Coronary artery (tissue), 2 donors: ENCODE data around the gene RBM48.

Experiments used
- DNase-seq: peaks from one replicate; pipeline ENCODE4 v3.0.0-alpha.2; 2017; ENCODE audit warnings: low spot score
- H3K27ac ChIP-seq, 2 donors: fragments of 200-600 bp; sonication (generic); one replicate each; pipeline ENCODE4 v1.5.1; 2016 to 2019
- H3K4me3 ChIP-seq: fragments of 200-600 bp; sonication (generic); 2 replicates; pipeline ENCODE4 v1.5.1; 2016; ENCODE audit warnings: mild to moderate bottlenecking, moderate library complexity
- TF ChIP-seq, protein P1 (sequence below): fragments of 200-600 bp; sonication (generic); IDR thresholded peaks from one replicate; pipeline ENCODE4 v1.5.1; 2019; ENCODE audit warnings: antibody characterized with exemption

RBM48 gene

DNA sequence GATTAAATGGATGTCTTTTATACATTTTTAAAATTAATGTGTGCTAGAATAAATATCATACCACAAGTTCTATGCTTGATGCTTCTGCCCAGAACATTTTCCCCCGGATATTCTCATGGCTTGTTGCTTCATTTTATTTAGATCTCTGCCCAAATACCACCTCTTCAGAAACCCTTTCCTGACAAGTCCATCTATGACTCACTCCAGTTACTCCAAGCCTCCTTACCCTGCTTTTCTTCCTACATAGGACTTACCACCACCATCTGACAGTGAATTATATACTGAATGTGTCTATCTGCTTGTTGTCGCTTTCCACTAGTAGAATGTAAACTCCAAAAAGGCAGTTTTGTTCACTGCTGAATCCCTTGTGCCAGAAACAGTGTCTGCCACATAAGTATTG lies 31.7 kb upstream of the RBM48 start:
- H3K27ac ChIP-seq: no peak overlapping the region
- TF ChIP-seq, protein P1, sequence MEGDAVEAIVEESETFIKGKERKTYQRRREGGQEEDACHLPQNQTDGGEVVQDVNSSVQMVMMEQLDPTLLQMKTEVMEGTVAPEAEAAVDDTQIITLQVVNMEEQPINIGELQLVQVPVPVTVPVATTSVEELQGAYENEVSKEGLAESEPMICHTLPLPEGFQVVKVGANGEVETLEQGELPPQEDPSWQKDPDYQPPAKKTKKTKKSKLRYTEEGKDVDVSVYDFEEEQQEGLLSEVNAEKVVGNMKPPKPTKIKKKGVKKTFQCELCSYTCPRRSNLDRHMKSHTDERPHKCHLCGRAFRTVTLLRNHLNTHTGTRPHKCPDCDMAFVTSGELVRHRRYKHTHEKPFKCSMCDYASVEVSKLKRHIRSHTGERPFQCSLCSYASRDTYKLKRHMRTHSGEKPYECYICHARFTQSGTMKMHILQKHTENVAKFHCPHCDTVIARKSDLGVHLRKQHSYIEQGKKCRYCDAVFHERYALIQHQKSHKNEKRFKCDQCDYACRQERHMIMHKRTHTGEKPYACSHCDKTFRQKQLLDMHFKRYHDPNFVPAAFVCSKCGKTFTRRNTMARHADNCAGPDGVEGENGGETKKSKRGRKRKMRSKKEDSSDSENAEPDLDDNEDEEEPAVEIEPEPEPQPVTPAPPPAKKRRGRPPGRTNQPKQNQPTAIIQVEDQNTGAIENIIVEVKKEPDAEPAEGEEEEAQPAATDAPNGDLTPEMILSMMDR: no peak
- no peak overlapping the region for H3K4me3 ChIP-seq
- DNase-seq: no peak

DNA sequence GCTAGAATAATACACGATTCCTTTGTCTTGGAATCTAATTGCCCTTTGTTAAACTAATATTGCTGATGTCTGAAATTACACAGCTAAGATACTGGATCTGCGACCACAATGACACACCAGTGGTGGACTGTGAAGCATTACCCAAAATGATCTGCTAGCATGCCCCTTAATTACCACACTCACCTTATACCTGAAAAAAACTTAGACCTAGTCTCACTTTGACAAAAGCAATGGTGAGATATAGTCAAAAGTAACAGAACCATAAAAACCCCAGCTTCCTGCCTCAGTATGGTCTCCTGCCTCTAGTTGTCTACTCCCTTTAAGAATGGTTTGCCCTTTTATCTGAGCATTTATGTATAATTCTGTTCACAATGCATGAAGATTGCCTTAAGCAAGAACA lies 30.0 kb upstream of the RBM48 start:
- Histone ChIP-seq H3K4me3 (no peak overlapping the region), H3K27ac (no peak overlapping the region)
- DNase-seq: no peak
- TF ChIP-seq, protein P1: no peak

DNA sequence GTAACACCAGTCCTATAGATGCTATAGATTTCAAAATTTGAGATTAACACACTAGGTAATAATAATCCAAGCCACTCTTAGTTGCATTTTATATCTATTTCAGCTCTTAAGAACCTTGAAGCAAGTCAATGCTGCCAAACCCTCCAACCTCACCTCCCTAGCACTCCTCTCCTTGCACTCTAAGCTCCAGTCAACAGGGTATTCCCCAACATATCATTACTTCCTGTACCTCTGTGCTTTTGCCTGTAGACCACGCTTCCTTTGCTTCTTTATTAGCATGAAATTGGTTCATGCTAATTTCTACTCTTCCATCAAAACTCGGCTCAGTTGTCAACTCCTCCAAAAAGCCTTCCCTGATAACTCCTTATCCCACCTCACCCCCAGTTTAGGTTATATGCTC lies 24.8 kb upstream of the RBM48 start:
- TF ChIP-seq, protein P1: no peak
- Histone ChIP-seq H3K27ac (no peak overlapping the region), H3K4me3 (no peak overlapping the region)
- DNase-seq: no peak

DNA sequence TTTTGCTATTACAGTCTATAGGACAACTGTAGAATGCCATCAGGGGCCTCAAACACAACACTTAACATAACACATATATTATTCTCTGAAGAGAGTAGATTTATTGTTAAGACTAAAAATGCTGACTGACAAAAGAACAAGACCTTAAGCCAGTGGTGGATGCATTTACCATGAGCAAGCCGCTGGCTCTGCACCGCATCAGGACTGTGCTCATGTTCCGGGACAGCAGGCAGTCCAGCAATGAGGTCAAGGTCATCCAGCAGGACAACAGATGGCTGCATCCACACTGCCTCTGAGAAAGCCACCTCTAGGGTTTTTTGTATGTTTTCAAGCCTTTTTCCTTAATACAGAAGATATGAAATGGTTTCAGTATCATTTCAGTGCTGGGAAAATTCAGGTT lies 24.0 kb upstream of the RBM48 start:
- Histone ChIP-seq H3K27ac (no peak overlapping the region), H3K4me3 (no peak overlapping the region)
- DNase-seq: no peak
- TF ChIP-seq, protein P1: no peak

DNA sequence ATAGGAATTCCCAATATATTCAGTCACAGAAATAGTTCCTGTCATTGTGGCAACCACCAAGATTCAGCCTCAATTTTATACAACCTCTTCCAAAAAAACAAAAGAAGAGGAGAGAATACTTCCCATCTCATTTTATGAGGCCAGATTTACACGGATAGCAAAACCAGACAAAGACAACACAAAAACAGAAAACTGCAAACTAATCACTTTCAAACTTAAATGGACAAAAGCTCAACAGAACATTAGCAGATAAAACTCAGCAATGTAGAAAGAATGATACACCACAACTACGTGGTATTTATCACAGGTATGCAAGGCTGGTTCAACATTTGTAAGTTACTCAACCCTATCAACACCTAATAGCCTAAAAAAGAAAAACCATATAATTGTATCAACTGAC lies 22.2 kb upstream of the RBM48 start:
- DNase-seq: no peak
- TF ChIP-seq, protein P1: no peak
- Histone ChIP-seq H3K27ac (no peak overlapping the region), H3K4me3 (no peak overlapping the region)

DNA sequence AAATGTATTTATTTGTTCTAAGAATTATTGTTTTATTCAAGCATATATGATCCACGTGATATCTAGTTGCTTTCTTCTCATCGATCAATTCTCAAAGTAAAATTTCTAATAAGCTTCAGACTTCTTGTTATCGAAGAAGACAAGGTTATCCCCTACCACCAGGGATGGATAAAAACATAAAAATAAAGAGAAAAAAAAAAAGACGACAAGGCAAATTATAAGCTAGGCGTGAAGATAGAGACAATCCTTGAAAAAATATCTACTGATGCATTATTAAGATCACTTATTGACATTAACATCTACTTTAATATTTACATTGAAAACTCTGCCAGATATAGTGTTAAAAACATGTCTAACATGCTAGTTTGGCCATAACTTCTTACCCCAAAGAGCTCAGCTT lies 19.6 kb upstream of the RBM48 start:
- Histone ChIP-seq H3K27ac (no peak overlapping the region), H3K4me3 (no peak overlapping the region)
- no peak for DNase-seq
- TF ChIP-seq, protein P1: no peak

DNA sequence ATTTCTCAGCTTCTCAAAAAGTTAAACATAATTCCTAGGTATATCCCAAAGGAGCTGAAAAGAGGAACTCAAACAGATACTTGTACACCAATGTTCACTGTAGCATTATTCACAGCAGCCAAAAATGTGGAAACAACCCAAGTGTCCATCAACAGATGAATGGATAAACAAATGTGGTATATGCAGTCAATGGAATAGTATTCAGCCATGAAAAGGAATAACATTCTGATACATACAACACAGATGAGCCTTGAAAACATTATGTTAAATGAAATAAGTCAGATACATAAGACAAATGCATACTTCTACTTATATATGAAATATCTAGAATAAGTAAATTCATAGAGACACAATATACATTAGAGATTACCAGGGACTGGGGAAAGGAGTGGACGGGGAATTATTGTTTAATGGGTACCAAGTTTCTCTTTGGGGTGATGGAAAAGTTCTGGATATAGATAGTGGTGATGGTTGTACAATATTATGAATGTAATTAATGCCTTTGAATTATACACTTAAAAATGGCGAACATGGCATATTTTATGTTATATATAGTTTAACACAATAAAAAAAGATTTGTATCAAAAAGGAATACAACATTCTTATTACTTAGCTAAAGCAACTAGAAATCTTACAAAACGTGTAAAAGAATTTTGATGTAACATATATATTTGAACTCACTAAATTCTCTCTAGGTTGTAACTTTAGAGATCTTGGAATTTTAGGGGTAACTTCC lies 15.3 kb upstream of the RBM48 start:
- DNase-seq: no peak
- no peak overlapping the region for H3K4me3 ChIP-seq
- no peak overlapping the region for H3K27ac ChIP-seq
- TF ChIP-seq, protein P1: no peak
